Smooth muscle cell of the brain vasculature (primary cell): ENCODE data around the gene CHFR.
"Not testable (repeated sequence)": the region's sequence is repeated elsewhere in the genome, so short reads cannot be mapped to it uniquely, and the experiment has no call there.

Experiments used
- DNase-seq: peaks from one replicate; pipeline ENCODE4 v3.0.0-alpha.2; 2012; ENCODE audit warnings: low read depth, low spot score

The CHFR gene

GRCh38 chr12:132839558-132840235 lies 47.7 kb downstream of the CHFR start:
- no peak for DNase-seq

DNA sequence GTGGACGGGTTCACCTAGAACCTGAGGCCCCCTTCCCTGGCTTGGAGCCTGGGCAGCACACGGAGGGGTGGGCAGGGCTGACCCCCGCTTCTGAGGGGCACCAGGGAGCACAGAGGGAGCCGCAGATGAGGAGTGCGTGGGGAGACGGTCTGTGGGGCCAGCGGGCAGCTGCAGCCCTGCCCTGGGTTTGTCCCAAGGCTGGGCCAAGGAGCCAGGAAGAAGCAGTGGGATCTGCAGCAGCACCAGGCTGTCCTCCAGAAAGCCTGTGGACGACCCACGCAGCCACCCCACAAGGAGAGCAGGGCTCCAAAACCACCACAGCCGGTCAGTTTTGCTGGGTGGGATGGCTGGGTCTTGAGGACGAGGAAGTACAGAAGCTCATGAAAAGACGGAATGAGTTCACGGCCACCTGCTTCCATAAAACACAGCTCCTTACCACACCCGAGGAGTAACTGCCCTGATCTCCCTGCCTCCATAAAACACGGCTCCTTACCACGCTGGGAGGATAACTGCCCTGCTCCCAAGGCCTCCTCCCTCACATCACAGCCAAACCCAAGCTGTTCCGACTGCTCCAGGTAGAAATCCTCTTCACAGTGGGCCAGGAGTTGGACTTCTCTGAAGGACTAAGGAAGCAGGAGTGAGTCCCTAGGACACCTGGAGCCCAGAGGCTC lies 48.9 kb downstream of the CHFR start:
- DNase-seq = no peak

DNA sequence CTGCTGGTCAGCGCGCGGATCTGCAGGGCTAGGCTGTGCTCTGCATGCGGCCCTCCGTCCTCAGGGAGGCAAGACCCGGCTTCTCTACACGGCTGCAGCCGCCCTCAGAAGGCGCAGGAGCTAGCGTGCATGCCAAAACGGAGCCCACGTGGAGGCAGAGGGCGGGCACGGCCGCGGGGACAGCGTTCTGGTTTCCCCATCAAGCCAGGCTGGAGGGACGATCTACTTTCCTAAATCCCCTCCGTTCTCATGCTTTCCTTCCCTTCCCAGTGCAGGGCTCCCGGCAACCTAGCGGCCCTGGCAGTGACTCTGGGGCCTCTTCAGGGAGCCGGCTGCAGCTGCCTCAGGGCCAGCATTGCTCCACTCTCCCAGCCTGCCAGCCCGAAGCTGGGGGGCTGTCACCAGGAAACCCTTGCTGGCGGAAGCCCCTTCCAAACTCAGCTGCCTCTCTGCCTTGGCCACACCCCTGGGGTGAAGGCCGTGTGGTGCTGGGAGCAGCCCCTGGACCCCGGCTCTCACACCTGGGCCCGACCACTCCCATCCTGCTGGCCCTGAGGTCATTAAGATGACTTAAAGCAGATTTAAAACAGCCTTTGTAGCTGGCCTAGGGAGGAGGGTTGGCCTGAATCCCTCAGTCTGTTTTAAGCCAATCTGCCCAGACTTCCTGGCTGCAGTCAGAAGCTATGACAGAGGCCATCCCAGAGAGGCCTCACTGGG lies 49.6 kb downstream of the CHFR start:
- no peak for DNase-seq

GRCh38 chr12:132836795-132837331 lies 50.5 kb downstream of the CHFR start:
- DNase-seq = no peak

DNA sequence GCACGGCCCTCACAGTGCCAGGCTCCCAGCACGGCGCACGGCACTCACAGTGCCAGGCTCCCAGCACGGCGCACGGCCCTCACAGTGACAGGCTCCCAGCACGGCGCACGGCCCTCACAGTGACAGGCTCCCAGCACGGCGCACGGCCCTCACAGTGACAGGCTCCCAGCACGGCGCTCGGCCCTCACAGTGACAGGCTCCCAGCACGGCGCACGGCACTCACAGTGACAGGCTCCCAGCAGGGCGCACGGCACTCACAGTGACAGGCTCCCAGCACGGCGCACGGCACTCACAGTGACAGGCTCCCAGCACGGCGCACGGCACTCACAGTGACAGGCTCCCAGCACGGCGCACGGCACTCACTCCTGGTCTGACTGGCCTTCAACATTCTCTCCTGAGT lies 51.2 kb downstream of the CHFR start:
- not testable (repeated sequence) for DNase-seq

DNA sequence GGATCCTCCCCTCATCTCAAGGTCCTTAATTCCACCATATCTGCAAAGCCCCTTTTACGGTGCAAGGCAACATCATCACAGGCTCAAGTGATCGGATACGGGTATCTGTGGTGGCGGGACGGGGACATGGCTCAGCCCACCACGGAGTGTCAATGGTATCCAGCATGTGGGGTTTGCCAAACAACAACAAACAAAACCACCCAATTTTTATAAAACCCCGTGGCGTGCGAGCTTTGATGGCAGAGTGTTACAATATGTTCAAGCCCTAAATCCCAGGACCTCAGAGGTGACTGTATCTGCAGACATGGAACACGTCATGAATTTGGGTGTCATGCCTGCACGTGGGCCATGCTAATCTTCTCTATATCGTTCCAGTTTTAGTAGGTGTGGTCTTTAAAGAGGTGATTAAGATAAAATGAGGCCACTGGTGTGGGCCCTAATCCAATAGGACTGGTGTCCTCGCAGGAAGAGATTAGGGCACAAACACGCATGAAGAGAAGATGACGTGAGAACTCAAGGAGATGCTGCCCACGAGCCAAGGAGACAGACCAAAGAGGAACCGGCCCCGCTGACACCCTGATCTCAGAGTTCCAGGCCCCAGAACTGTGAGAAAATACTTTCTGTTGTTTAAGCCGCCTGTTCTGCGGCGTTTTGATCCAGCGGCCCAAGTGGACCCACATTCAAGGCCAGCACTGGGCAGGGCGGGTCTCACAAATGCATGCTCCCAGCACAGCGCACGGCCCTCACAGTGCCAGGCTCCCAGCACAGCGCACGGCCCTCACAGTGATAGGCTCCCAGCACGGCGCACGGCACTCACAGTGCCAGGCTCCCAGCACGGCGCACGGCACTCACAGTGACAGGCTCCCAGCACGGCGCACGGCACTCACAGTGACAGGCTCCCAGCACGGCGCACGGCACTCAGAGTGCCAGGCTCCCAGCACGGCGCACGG lies 52.1 kb downstream of the CHFR start:
- DNase-seq = no peak

GRCh38 chr12:132834181-132834711 lies 53.2 kb downstream of the CHFR start:
- no peak for DNase-seq

DNA sequence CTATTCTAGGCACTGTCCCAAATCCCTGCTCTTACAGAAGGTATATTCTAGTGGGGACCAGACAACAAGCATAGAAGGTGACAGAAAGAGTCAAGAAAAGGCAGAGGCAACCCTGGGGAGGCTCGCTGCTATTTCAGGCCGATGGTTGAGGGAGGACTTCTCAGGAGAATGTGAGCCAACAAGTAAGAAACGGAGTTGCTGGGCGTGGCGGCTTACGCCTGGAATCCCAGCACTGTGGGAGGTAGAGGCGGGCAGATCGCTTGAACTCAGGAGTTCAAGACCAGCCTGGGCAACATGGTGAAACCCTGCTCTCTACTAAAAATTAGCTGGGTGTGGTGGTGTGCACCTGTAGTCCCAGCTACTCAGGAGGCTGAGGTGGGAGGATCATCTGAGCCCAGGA lies 54.1 kb downstream of the CHFR start:
- no peak for DNase-seq

DNA sequence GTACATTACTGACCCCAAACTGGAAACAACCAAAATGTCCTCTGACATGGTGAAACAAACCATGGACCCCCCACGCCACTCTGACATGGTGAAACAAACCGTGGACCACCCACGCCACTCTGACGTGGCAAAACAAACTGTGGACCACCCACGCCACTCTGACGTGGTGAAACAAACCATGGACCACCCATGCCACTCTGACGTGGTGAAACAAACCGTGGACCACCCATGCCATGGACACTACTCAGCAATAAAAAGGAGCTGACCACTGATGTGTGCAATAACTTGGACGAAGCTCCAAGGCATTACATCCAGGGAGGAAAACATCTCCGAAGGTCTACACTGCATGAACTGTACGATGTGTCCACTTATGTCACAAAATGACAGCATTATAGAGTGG lies 55.6 kb downstream of the CHFR start:
- DNase-seq = no peak

GRCh38 chr12:132828706-132829534 lies 58.5 kb downstream of the CHFR start, which contains the start of gene GOLGA3:
Gene GOLGA3, minus strand, starts transcription at chr12:132828869. Its CDS starts 6,741 bp downstream, at chr12:132822128.
- peak; percentile 83 for DNase-seq

DNA sequence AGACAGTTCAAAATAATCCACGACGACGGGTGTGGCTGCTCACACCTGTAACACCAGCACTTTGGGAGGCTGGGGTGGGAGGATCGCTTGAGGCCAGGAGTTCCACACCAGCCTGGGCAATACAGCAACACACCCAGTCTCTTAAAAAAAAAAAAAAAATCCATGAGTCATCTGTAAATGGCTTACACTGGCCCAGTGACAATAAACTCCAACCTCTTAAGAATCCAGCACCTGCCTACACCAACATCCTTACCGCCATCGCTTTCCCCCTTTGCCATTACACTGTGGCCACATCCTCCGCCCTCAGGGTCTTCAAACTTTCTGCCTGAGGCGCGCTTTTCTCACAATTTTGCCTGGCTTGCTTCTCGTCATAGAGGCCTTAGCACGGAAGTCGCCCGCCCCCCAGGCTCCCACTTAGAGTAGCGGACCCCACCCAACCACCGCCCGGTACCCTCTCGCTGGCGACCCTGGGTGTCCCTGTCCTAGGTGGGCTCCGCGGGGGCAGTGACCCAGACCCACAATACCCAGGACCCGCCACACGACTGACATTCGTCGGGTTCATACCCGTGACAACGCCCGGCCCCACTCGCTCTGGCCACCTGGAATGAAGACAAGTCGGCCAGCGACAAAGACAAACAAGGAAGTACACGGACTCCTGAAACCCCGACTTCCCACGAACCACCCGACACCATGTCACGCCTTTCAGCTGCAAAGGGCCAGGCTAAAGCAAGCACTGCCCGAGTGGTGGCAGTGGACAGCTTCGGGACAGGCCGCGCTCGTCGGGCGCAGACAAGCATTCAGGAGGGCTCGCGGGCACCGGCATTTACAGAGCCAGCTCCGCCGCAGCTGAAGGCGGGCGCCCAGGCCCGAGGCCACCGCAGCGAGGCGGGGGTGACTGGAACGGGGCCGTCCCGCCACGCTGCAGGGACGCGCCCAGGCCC lies 59.4 kb downstream of the CHFR start:
- no peak for DNase-seq

GRCh38 chr12:132825861-132826260 lies 61.5 kb downstream of the CHFR start:
- DNase-seq = no peak

GRCh38 chr12:132825089-132825488 lies 62.3 kb downstream of the CHFR start:
- DNase-seq = no peak

DNA sequence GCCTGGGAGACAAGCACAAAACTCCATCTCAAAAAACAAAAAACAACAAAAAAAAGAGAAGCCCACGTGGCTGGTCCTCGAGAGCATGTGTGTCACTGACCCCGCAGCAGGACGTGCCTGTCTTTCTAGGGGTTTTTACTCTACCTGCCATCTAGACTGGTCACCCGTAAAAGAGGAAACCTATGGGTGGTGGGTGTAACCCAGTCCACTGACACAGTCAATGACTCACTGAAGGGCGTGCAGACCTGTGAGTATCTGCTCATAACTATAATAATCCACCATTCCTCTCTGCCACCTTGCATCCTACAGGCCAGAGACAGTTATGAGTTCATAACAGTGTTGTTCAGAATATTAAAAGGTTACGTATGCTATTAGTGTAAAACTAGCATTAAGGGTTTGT lies 63.4 kb downstream of the CHFR start:
- no peak for DNase-seq

GRCh38 chr12:132818562-132818961 lies 68.8 kb downstream of the CHFR start:
- DNase-seq = no peak

DNA sequence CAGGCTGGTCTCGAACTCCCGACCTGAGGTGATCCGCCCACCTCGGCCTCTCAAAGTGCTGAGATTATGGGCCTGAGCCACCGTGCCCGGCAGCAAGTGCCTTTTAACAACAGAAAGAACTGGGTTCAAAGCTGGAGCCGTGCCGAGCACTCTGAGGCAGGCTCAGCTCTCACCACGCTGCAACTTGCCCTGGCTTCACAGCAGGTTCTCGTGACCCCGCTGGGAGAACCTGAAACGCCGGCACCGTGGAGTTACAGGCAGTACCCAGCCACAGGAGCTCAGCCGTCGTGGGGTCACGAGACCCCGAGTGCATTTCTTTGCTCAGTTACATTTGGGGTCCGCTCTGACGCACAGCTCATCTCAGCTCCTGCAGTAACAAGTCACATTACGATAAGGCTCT lies 73.2 kb downstream of the CHFR start:
- no peak for DNase-seq

GRCh38 chr12:132813443-132813842 lies 74.0 kb downstream of the CHFR start:
- no peak for DNase-seq

- DNase-seq = no peak
Measured at GRCh38 chr12:132812631-132813305, 74.6 kb downstream of the CHFR start.
